Measurements from ENCODE around the gene ENOX1.
A peak's percentile ranks its signal among the peaks of the same experiment; 100 is the strongest.

Gene ENOX1

DNA sequence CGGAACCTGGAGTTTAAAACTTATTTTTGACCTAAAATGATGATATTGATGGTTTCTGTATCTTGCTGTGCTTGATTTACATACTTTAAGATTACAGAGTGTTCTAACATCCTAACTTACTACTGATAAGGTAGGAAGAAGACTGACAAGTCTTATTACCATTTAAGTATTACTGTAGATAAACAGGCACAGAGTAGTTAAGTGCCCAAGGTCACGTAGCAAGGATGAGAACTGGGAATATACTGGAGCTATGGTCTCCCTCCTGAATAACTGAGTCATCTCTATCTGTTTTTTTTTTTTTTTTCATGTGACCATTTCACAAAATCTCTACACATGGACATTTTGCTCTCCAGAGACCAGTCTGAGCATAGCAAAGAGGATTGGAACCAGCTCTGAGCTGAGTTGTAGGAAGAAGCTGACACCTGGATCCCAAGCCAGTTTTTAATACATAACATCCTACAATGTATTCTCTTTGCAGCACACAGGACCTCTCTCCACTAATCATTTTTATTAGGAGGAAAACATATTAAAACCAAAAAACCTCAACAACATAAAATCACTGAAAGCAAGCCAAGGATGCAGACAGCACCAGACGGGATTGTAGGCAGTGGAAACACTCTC is 589.9 kb downstream of the ENOX1 start:
- TF ChIP-seq, protein P1, sequence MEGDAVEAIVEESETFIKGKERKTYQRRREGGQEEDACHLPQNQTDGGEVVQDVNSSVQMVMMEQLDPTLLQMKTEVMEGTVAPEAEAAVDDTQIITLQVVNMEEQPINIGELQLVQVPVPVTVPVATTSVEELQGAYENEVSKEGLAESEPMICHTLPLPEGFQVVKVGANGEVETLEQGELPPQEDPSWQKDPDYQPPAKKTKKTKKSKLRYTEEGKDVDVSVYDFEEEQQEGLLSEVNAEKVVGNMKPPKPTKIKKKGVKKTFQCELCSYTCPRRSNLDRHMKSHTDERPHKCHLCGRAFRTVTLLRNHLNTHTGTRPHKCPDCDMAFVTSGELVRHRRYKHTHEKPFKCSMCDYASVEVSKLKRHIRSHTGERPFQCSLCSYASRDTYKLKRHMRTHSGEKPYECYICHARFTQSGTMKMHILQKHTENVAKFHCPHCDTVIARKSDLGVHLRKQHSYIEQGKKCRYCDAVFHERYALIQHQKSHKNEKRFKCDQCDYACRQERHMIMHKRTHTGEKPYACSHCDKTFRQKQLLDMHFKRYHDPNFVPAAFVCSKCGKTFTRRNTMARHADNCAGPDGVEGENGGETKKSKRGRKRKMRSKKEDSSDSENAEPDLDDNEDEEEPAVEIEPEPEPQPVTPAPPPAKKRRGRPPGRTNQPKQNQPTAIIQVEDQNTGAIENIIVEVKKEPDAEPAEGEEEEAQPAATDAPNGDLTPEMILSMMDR (IDR thresholded peaks at IDR 0.05; ENCODE audit: low read depth, low read length) = no peak
- DNase-seq (ENCODE audit: low read depth, low spot score) = no peak
- no peak overlapping the region for H3K4me3 ChIP-seq (ENCODE audit: low read depth, low read length)
- in situ Hi-C loops (cut with HindIII; ENCODE audit: low sequenced_read_pairs) = no loop called here

DNA sequence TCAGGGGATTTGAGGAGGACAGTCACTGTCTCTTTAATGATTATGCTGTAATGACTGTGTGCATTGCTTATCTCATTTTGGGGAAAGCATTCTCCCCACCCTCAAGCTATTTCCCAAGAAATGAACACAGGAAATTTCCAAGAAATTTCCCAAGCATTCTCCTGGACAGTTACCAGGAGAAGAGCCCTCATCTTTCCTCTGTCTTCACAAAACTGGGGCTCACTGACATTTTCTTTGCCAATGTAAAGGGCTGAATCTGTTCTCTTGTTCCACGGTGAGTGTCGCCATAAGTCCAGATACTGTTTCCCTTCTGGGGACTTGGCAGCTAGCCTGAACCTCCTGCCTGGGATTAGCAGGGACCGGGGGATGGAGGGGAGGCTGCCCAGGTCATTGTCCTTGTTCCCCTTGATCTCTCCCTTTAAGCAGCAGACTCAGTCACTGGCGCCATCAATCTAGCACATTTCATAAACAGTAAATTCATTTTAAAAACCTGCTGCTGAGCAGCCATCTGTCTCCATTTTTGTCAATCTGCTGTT is 590.6 kb downstream of the ENOX1 start:
- in situ Hi-C loops (cut with HindIII; ENCODE audit: low sequenced_read_pairs) = no loop called here
- peak; percentile 4 for DNase-seq (ENCODE audit: low read depth, low spot score)
- TF ChIP-seq, protein P1 (IDR thresholded peaks at IDR 0.05; ENCODE audit: low read depth, low read length) = peak; percentile 14
- H3K4me3 ChIP-seq (ENCODE audit: low read depth, low read length) = no peak overlapping the region

DNA sequence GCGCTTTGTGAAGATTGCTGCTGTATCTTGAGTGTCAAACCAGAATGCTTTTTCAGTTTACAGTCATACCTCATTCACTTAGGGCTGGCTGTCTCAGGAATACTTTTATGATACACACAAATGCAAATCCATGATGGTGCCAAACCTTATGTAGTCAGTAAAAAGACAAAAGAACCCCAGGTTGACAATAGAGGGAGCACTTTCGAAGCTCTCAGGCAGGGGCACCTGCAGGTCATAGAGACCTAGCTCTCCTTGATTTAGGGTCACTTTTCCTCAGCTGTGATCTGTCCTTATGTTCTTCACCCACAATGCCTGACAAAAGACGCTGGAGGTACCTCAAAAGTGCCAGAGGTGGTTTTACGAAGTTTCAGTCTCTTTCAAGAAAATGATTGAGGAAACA is 591.2 kb downstream of the ENOX1 start:
- TF ChIP-seq, protein P1 (IDR thresholded peaks at IDR 0.05; ENCODE audit: low read depth, low read length) = peak; percentile 16
- H3K4me3 ChIP-seq (ENCODE audit: low read depth, low read length) = no peak overlapping the region
- DNase-seq (ENCODE audit: low read depth, low spot score) = no peak
- in situ Hi-C loops (cut with HindIII; ENCODE audit: low sequenced_read_pairs) = no loop called here

DNA sequence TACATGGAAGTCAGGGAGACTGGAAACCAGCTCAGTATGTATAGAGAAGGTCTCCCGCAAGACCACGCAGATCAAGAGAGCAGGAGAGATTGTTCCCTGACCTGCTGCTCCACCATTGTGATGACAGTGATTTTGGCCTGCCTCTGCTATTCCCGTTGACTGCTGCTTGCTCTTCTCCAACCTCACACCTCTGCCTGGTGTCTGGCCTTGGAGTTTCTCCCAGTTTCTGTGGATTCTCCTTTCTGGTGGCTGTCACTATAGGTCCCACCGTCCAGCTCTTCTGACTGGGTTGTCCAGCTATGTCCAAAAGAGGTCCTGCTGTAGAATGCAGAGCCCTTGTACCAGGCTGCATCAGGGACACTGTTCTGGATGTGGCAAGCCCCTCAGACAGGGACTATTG is 591.7 kb downstream of the ENOX1 start:
- no peak for DNase-seq (ENCODE audit: low read depth, low spot score)
- in situ Hi-C loops (cut with HindIII; ENCODE audit: low sequenced_read_pairs) = no loop called here
- no peak overlapping the region for H3K4me3 ChIP-seq (ENCODE audit: low read depth, low read length)
- TF ChIP-seq, protein P1 (IDR thresholded peaks at IDR 0.05; ENCODE audit: low read depth, low read length) = no peak

DNA sequence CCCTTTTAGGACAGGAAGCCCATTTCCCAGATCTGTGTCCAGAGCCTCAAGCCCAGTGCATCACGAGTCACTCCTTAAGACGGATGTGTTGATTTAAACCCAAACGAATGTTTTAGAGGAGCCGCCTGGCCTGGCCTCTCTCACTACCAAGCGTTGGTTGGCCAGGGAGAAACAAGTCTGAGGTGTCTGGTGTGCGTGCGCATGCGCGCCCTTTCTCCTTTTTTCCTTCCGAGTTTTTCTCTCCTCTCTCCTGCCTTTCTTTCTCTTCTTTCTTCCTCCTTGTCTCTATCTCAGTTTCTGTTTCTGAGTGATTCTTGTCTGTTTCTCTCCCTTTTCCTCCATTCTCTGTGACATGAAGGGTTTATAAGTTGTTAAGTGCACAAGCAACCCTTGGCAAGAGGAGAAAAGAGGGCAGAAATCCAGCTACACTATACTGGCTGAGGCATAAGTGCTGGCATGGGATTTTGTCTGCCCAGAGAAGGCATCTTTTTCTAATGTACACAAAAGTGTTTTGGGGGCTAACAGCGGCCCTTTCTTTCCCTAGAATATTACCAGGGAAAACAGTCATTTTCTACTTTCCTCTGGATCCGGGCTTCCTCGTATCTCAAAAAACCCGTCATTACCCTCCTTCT is 592.9 kb downstream of the ENOX1 start:
- TF ChIP-seq, protein P1 (IDR thresholded peaks at IDR 0.05; ENCODE audit: low read depth, low read length) = no peak

DNA sequence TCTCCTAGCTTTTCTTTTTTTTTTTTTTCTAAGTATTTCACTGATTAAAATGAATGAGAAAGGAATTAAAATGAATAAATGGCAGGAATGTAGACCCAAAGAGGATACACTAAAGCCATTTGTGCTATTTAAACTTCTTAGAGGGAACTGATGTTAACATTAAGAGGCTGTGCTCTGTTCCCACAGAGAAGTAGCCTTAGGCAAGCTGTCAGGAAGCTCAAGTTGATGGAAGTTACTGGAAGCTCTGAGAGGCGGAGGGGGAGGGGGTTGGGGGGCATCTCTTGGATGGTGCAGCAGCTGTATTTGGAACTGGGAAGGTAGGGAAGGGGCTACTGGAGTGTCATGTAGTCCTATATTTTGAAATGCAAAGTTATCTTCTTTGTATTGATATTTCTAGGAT is 595.2 kb downstream of the ENOX1 start:
- no peak for DNase-seq (ENCODE audit: low read depth, low spot score)
- no peak overlapping the region for H3K4me3 ChIP-seq (ENCODE audit: low read depth, low read length)
- TF ChIP-seq, protein P1 (IDR thresholded peaks at IDR 0.05; ENCODE audit: low read depth, low read length) = no peak
- in situ Hi-C loops (cut with HindIII; ENCODE audit: low sequenced_read_pairs) = no loop called here

More for the DNA sequence above, 592.9 kb downstream of the ENOX1 start:
- DNase-seq (ENCODE audit: low read depth, low spot score) = no peak
- in situ Hi-C loops (cut with HindIII; ENCODE audit: low sequenced_read_pairs) = no loop called here
- H3K4me3 ChIP-seq (ENCODE audit: low read depth, low read length) = no peak overlapping the region
